Type B pancreatic cell (in vitro differentiated cells): Measurements from ENCODE around the gene HNF1B. TPM values are rescaled to one million over a fixed set of nuclear protein-coding genes. Genes with fewer than 3 reads are reported as not detected.

ENCODE experiments used
- DNase-seq: peaks from one replicate; pipeline ENCODE4 v3.0.0; 2021; ENCODE audit warnings: mixed read lengths; ENCODE audit not compliant: unreplicated experiment; ENCODE audit errors: extremely low spot score
- H3K27ac Mint-ChIP-seq: 2 replicates; pipeline ENCODE4 v1.8.0; 2021; ENCODE audit warnings: mild to moderate bottlenecking, mixed read lengths
- H3K27me3 Mint-ChIP-seq: 2 replicates; pipeline ENCODE4 v1.8.0; 2021; ENCODE audit warnings: mixed read lengths
- H3K36me3 Mint-ChIP-seq: 2 replicates; pipeline ENCODE4 v1.8.0; 2021; ENCODE audit warnings: mixed read lengths
- H3K4me1 Mint-ChIP-seq: one replicate; pipeline ENCODE4 v1.8.0; 2021; ENCODE audit warnings: mixed read lengths; ENCODE audit not compliant: unreplicated experiment
- H3K4me3 Mint-ChIP-seq: 2 replicates; pipeline ENCODE4 v1.8.0; 2021; ENCODE audit warnings: mild to moderate bottlenecking, mixed read lengths
- H3K9me3 Mint-ChIP-seq: 2 replicates; pipeline ENCODE4 v1.8.0; 2021; ENCODE audit warnings: mixed read lengths
- total RNA-seq: library from RNA; stranded (reverse); gene quantifications from 2 replicates; pipeline ENCODE4 v1.2.1, GENCODE V29; 2021; ENCODE audit warnings: low replicate concordance
- TF ChIP-seq, protein P1 (sequence below): fragments of 200-600 bp; sonication (generic); conservative IDR thresholded peaks from 2 replicates; pipeline ENCODE4 v1.5.0; 2021; ENCODE audit warnings: antibody characterized with exemption, mild to moderate bottlenecking

HNF1B gene
- total RNA-seq, 1 donor from 2014 or later = 19.0 TPM

DNA sequence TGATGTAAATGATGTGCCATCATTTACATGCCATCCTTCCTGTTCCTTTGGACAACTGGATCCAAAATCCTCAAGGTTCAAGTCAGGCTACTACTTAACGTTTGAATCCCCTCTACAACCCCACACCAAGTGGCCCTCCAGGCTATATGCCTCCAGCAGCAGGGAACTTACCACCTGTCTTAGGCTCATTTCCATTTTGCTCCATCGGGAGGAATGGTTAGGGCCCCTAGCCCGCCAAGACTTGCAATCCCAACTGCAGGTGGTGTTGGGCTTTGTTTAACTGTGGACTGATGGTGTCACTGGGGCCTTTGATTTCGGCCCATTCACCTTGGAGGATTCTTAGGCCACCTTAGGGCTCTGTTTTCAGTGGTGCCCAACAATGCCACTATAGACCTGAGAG is 9.7 kb downstream of the HNF1B start:
- Mint-ChIP-seq H3K36me3 (peaks cover 5% of the 10 kb centered on the region), H3K4me1 (no peaks in the 10 kb centered on the region), H3K27me3 (peaks cover 45% of the 10 kb centered on the region), H3K4me3 (no peak overlapping the region), H3K9me3 (peaks cover 5% of the 10 kb centered on the region), H3K27ac (no peak overlapping the region)
- DNase-seq = no peak
- TF ChIP-seq, protein P1, sequence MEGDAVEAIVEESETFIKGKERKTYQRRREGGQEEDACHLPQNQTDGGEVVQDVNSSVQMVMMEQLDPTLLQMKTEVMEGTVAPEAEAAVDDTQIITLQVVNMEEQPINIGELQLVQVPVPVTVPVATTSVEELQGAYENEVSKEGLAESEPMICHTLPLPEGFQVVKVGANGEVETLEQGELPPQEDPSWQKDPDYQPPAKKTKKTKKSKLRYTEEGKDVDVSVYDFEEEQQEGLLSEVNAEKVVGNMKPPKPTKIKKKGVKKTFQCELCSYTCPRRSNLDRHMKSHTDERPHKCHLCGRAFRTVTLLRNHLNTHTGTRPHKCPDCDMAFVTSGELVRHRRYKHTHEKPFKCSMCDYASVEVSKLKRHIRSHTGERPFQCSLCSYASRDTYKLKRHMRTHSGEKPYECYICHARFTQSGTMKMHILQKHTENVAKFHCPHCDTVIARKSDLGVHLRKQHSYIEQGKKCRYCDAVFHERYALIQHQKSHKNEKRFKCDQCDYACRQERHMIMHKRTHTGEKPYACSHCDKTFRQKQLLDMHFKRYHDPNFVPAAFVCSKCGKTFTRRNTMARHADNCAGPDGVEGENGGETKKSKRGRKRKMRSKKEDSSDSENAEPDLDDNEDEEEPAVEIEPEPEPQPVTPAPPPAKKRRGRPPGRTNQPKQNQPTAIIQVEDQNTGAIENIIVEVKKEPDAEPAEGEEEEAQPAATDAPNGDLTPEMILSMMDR = no peak

DNA sequence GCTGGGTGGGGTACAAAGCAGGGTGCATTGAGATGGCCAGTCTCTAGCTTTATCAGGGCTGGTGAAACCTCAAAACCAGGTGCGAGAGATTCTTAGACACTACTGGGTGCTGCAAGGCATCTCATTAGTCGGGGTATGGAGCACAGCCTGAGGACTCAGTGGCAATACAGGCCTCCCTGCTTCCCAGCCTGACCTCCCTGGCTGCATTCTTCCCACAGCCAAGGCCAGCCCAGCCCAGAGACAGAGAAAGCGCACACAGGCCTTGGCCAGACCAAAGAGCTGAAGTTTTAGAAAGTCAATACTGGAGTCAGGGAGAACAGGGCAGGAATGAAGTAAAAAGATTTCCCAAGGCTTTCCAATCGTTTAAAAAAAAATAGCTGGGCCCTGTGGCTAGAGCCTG is 12.5 kb downstream of the HNF1B start:
- TF ChIP-seq, protein P1 = no peak
- peaks cover 4% of the 10 kb centered on the region for H3K4me1 Mint-ChIP-seq
- DNase-seq = no peak
- H3K36me3 Mint-ChIP-seq = peaks cover 5% of the 10 kb centered on the region
- H3K4me3 Mint-ChIP-seq = no peak overlapping the region
- H3K9me3 Mint-ChIP-seq = peaks cover 5% of the 10 kb centered on the region
- no peak overlapping the region for H3K27ac Mint-ChIP-seq
- H3K27me3 Mint-ChIP-seq = peaks cover 23% of the 10 kb centered on the region

DNA sequence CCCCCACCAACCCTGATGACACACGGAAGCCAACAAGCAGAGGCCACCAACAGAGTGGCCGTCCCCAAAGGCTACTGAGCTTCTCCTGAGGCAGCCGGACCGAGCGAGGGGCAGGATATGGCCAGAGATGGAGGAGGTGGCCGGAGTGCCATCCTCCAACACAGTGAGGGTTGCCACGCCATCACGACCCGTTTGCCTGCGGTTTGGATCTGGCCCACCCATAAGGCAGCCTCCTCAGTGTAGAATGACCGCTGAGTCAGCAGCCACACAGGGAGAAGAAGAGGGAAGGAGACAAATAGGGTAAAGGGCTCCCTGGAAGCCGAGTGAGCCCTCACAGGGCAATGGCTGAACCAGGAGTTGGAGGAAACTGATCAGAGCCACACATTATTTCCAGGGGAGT is 13.8 kb downstream of the HNF1B start:
- Mint-ChIP-seq H3K9me3 (no peaks in the 10 kb centered on the region), H3K36me3 (no peaks in the 10 kb centered on the region), H3K27me3 (peaks cover 10% of the 10 kb centered on the region), H3K4me1 (peaks cover 13% of the 10 kb centered on the region), H3K4me3 (no peak overlapping the region), H3K27ac (no peak overlapping the region)
- TF ChIP-seq, protein P1 = no peak
- DNase-seq = no peak

DNA sequence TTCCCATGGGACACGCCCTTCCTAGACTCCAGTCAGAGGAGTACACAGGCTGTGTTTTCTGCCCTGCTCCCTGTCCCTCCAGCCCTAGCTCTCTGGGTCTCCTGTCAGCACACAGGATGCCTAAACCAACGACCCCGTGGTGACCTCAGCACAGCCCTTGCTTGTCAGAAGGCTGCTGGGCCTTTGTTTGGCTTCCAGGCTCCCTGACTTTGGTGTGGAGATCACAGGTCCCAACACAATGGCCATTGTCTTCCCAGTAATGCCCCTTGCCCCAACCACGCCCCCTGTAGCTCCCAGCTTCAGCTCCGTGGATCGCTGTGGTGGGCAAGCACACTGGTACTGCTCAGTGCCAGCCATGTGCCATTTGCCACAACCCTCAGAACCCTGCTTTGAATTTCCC is 15.0 kb downstream of the HNF1B start:
- no peaks in the 10 kb centered on the region for H3K9me3 Mint-ChIP-seq
- TF ChIP-seq, protein P1 = no peak
- H3K4me1 Mint-ChIP-seq = peaks cover 21% of the 10 kb centered on the region
- H3K27ac Mint-ChIP-seq = no peak overlapping the region
- no peak for DNase-seq
- H3K27me3 Mint-ChIP-seq = peaks cover 8% of the 10 kb centered on the region
- H3K4me3 Mint-ChIP-seq = no peak overlapping the region
- no peaks in the 10 kb centered on the region for H3K36me3 Mint-ChIP-seq

DNA sequence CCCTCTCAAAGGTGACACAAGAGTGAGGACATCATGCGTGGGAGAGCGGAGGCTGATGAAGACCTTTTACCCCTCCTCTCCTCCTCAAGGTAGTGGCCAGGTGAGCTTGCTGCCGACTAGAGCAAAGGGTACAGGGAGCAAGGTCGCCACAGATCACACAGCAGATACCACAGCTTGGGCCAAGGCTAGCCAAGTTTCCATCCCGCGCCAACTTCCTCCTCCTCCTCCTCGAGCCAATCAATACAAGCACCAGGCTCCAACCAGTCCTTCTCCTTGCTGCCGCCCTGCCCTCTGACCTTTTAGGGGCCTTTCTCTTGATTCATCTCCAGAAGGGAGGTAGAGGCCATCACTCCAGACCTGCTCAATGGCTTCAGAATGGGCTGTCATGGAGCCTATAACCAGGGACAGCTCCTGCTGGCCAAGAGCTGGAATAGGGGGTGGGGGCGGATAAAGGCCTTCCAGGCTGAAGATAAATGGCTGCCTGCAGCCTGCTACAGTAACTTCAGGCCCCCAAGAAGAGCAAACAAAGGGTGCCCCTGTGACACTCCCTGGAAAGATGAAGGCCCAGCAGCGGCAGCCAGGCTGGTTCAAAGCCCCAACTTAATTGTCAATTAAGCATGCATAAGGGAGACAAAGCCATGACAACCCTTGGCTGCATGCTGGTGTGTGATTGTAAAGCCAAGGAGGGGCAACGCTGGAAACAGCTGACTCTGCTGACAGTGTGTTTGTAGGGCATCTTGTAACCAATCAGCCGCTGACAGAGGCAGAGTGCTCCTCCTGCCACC is 17.8 kb downstream of the HNF1B start:
- no peak overlapping the region for H3K4me3 Mint-ChIP-seq
- peak overlapping the region; percentile 78 for H3K27ac Mint-ChIP-seq
- no peaks in the 10 kb centered on the region for H3K36me3 Mint-ChIP-seq
- peaks cover 21% of the 10 kb centered on the region for H3K4me1 Mint-ChIP-seq
- TF ChIP-seq, protein P1 = no peak
- H3K27me3 Mint-ChIP-seq = no peaks in the 10 kb centered on the region
- no peak for DNase-seq
- H3K9me3 Mint-ChIP-seq = no peaks in the 10 kb centered on the region
